ENCODE data around the gene TRAFD1.
"Not testable (repeated sequence)": the region's sequence is repeated elsewhere in the genome, so short reads cannot be mapped to it uniquely, and the experiment has no call there.

TRAFD1 gene, protein sequence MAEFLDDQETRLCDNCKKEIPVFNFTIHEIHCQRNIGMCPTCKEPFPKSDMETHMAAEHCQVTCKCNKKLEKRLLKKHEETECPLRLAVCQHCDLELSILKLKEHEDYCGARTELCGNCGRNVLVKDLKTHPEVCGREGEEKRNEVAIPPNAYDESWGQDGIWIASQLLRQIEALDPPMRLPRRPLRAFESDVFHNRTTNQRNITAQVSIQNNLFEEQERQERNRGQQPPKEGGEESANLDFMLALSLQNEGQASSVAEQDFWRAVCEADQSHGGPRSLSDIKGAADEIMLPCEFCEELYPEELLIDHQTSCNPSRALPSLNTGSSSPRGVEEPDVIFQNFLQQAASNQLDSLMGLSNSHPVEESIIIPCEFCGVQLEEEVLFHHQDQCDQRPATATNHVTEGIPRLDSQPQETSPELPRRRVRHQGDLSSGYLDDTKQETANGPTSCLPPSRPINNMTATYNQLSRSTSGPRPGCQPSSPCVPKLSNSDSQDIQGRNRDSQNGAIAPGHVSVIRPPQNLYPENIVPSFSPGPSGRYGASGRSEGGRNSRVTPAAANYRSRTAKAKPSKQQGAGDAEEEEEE

DNA sequence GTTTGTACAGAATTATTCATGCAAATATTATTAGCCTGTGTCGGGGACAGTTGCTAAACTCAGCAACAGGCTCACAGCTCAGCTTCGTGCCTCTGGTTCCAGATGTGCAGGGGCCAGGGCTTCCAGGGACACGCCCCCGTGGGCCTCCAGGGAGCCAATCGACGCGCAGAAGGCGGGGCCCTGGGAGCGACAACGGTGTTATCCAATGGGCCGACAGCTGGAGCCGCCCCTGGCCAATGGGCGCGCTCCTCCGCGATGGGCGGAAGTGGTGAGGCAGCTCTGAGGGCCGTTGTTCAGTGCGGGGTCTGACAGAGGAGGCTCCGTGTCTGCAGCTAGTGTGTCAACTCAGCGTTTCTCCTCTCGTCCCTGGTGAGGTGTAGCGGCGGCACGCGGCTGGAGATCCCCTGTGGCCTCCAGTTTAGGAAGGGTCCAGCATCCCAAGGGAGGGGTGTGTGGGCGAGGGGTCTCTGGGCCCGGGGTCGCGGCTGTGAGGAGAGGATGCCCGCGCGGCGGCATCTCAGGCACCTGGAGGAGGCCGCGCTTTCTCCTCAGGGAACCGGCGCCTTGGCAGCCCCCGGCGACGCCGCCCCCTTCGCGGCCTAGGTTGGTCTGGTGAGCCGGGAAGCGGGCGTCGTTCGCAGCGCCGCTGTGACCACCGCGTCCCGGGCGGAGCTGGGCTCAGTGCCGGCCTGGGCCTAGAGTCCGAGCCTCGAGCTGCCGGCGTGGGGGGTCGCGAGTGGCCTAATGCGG, at the start of gene TRAFD1:
TSS of gene TRAFD1 (plus strand) at position 311 of the 750 bp plus-strand sequence. CDS start 4,963 bp downstream, outside the sequence.
- peak; percentile 97 for DNase-seq (ENCODE audit: low spot score)

DNA sequence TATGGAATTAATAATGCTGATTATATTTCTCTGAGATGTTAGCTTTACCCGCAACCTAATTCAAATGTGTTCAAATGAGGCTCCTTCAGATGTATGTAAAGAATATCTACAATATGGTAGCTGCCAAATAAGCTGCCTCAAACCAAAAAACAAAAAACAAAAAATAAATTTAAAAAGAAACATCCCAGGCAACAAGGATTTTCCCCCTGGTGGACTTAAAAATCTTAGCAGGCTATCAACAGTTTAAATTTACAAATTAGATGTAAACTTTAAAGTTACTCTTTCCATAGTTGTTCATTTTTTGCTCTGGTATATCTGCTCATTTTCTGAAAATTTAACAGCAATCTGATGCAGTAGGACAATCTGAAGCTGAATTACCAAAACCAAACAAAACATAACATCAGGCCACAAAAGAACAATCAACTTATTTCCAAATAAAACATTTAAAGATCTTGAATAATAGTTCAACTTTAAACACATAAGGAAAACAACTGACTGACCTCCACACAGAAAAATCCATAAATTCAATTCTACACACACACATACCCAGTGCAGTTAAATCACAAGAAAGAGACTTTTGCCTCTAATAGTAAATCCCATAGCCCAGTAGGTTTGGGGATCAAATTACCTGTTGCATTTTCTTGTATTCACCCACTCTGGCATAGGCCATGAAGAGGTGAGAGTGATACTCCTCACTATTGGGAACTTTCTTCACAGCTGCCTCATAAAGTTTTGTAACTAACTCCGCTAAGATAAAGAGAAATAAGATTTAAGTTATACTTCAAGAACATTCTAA, 38.1 kb upstream of the TRAFD1 start:
- DNase-seq (ENCODE audit: low spot score): no peak

DNA sequence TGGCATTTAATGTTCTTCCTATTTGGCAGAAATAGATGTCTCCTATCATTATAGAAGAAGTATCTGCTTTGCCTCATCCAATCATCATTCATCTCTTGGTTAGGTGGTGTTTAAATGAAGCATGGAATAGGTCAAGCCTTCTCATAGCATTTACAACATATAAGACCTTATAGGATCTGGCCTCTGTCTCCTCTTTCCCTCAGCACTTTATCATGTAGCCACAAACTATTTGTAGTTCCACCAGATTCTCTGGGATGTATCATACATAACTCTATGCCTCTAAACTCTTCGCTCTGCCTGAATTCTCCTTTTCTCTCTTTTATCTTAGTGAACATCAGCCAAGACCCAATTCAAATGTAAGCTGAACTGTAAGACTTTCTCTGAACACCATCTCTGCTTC, 37.5 kb upstream of the TRAFD1 start:
- DNase-seq (ENCODE audit: low spot score): no peak

DNA sequence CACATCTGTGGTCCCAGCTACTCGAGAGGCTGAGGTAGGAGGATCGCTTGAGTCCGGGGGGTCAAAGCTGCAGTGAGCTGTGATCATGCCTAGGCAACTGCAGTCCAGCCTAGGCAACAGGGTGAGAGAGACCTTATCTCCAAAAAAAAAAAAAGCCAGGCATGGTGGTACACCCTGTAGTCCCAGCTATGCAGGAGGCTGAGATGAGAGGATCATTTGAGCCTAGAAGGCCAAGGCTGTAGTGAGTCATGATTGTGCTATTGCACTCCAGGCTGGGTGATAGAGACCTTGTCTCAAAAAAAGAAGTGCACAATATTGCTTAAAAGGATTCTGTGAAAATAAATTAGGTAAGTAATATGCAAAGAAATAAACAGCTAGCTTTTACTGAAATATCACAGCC, 33.8 kb upstream of the TRAFD1 start:
- DNase-seq (ENCODE audit: low spot score): no peak

DNA sequence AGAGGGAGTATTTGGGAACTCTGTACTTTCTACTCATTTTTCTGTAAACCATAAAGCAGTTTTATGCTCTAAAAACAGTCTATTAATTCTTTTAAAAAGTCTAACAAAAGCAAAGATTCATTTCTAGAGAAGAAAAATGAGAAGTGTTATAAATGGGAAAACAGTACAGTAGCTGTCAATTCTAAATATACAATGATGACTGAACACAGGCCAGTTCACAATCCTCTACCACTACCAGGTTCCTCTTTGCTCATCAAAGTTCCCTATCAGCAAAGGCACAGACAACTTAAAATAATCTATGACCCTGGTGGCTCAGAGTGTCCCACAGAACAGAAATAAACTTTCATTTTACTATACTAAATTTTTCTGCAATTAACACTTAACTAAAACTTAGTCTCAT, 29.3 kb upstream of the TRAFD1 start:
- DNase-seq (ENCODE audit: low spot score): no peak

DNA sequence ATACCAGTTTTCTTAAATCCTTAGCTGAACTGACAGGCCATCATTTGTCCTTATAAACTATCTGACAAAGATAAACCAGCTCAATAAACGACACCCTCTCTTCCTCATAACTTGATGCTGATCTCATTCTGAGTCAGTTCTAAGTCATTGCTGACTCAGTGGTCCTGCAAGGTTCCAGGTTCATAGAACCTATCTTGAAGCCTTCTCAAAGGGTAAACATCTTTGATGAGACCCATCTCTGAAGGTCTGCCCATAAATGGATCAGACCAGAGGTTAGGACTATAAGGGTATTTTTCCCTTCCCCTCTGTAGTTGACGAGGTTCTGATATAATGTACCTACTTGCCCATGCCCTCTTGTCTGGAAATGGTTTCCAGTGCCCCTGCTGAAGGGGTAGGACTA, 28.7 kb upstream of the TRAFD1 start:
- peak; percentile 43 for DNase-seq (ENCODE audit: low spot score)

DNA sequence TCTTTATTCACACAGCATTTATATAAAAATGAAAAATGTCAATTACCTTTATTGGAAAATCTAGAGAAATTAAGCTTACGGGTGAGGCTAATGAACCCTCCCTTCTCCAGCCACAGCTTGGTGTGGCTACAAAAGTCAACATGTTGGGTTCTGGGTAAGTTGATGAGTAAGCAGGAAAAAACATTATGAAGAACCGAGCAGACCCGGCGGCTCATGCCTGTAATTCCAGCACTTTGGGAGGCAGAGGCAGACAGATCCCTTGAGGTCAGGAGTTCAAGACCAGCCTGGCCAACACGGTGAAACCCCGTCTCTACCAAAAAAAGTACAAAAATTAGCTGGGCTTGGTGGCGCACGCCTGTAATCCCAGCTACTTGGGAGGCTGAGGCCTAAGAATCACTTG, 27.7 kb upstream of the TRAFD1 start:
- DNase-seq (ENCODE audit: low spot score): no peak

DNA sequence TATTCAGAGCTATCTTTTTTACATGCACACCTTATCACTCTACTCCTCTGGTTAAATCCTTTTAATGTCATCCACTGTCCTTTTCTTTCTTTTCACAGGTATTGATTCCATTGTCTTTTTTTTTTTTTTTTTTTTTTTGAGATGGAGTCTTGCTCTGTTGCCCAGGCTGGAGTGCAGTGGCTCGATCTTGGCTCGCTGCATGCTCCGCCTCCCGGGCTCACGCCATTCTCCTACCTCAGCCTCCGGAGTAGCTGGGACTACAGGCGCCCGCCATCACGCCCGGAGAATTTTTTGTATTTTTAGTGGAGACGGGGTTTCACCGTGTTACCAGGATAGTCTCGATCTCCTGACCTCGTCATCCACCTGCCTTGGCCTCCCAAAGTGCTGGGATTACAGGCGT, 24.9 kb upstream of the TRAFD1 start:
- DNase-seq (ENCODE audit: low spot score): not testable (repeated sequence)

DNA sequence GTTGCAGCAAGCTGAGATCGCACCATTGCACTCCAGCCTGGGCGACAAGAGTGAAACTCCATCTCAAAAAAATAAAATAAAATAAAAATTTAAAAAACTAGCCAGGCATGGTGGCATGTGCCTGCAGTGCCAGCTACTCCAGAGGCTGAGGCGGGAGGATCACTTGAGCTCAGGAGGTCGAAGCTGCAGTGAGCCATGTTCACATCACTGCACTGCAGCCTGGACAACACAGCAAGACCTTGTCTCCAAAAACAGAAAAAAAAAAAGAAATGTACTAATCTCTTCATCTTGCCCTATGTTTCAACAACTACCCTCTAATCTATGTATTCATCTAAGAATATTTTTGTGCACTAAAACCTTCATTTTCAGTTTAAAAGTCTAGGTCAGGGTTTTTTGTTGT, 23.2 kb upstream of the TRAFD1 start:
- DNase-seq (ENCODE audit: low spot score): no peak

DNA sequence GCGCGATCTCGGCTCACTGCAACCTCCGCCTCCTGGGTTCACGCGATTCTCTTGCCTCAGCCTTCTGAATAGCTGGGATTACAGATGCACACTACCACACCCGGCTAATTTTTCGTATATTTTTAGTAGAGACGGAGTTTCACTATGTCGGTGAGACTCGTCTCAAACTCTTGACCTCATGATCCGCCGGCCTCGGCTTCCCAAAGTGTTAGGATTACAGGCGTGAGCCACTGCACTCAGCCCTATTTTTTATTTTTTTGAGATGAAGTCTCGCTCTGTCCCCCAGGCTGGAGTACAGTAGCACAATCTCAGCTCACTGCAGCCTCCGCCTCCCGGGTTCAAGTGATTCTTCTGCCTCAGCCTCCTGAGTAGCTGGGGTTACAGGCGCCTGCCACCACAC, 22.6 kb upstream of the TRAFD1 start:
- not testable (repeated sequence) for DNase-seq (ENCODE audit: low spot score)

DNA sequence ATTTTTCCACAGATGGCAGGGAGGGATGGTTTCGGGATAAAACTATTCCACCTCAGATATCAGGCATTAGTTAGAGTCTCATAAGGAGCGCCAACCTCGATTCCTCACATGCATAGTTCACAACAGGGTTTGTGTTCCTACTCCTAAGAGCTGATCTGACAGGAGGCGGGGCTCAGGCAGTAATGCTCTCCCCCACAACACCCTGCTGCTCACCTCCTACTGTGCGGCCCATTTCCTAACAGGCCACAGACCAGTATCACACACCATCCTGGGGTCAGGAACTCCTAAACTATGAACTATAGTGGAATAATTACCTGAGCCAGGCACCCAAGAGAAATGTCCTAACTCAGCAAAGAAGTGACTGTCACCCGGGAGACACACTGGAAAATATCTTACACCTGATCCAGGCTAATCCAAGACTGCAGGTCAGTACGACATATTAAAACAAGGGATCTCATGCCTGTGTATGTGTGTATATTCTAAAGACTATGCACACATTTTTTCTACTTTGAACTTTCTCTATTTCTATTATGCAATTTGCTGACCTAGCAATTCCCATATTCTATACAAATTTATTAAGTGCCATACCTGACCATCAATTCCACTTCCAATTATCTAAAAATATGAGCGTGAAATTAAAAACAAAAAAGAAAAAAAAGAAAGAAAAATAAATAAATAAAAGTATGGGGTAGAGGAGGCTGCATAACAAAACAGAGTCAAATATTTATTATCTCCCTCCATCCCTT, 21.4 kb upstream of the TRAFD1 start:
- DNase-seq (ENCODE audit: low spot score): no peak

DNA sequence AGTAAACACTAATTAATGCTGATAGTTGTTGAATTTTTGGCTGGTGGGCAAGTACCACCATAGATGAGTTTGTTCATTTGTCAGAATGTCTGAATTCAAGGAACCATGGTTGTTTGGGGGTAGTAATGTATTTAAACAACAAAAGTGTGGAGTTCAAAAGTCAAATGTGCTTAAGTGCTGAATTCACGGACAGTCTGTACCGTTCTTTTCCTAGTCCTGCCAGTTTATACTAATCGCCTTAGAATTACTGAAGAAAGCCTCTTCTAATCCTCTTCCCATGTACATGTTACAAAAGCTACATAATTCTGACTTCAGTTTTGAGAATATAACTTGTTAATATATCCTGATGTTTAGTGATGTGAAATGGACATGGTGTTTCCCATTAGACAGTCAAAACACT, 19.5 kb upstream of the TRAFD1 start:
- no peak for DNase-seq (ENCODE audit: low spot score)

DNA sequence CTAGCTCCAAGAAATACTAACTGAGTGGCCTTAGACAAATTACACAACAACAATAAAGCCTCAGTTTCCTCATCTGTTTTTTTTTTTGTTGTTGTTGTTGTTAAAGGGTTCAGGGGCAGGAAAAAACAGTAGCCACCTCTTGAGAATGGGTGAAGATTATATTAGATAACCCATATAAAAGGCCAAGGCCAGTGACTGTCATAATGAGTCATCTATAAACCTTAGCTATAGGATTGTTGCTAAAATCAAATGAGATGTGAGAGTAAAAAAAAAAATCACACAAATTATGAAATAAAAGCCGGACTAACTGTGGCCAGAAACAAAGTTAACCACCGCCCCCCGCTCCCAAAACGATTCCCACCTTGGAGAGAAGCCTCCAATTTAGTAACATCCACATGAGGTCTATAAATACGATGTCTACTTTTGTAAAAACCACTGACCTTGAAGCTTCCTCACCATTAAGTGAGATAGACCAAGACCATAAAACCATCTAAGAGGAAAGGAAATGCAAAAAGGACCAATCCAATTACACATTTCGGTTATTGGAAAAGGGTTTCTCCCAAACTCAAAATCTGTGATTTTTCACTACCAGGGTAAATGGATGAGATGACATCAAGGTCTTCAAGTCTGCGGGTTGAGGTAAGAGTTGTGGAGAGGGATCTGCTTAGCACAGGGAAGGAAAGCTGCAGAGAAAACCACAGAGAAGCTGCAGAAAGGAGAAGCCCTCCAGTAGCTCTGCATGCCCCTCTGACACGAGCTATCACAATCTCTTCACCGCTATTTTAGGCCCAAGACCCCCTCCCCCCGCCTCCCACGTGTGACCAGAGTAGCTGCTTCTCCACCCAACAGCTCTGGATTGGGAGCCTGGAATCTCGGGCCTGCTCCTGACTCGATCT, 17.8 kb upstream of the TRAFD1 start:
- no peak for DNase-seq (ENCODE audit: low spot score)

DNA sequence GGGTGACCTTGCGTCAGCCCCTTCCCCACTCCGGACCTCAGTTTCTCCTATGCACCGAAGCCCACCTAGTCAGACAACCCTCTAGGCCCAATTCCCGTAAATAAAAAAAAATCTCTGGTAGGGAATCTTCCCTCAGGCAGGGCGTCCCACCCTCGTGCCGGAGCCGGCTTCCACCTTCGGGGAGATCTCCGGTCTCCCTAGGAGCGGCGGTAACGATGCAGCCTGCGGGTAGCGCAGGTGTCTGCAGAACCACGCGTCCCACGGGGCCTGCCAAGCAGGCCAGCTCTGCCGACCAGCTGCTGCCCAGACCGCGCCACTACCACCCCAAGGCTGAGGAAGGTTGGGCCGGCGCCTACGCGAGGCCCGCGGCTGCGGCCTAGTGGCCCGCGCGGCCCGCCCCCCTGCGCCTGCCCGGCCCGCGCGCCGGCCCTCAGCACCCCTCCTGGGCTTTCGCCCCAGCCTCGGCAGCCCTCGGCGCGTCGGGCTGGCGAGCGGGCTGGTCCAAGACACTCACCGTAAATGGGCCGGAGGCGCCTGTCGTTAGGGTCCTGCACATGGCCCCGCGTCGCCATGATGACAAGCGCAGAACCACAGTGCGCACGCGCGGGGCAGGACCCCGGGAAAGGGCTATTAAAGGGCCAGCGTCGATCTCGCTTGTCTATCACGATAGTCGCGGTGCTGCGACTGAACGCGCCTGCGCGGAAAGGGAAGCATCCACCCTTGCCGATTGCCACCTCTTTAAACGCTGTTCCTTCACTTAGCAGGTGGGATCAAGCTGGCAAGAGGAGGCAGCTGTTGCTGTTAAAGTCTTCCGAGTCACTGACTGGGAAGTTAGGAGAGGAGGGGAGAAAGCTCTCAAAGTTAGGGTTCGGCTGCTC, 16.9 kb upstream of the TRAFD1 start, which contains the start of gene NAA25:
TSS of gene NAA25 (minus strand) at position 582 of the 878 bp plus-strand sequence. CDS start at position 572, 10 bp downstream.
- DNase-seq (ENCODE audit: low spot score): peak; percentile 97

DNA sequence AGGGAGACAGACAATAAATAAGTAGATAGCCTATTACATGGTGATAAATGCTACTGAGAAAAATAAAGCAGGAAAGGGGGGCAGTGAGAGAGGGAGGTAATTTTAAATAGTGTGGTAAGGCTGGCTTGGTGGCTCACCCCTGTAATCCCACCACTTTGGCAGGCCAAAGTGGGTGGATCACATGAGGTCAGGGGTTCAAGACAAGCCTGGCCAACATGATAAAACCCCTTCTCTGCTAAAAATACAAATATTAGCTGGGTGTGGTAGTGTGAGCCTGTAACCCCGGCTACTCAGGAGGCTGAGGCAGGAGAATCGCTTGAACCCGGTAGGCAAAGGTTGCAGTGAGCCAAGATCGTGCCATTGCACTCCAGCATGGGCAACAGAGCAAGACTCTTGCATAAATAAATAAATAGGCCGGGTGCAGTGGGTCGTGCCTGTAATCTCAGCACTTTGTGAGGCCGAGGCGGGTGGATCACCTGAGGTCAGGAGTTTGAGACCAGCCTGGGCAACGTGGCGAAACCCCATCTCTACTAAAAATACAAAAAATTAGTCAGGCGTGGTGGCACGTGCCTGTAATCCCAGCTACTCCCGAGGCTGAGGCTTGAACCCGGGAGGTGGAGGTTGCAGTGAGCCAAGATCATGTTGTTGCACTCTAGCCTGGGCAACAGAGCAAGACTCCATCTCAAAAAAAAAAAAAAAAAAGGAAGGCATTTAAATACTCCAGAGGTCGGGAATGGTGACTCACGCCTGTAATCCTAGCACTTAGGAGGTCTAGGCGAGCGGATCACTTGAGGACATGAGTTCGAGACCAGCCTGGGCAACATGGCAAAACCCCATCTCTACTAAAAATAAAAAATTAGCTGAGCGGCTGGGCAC, 14.3 kb upstream of the TRAFD1 start:
- not testable (repeated sequence) for DNase-seq (ENCODE audit: low spot score)

DNA sequence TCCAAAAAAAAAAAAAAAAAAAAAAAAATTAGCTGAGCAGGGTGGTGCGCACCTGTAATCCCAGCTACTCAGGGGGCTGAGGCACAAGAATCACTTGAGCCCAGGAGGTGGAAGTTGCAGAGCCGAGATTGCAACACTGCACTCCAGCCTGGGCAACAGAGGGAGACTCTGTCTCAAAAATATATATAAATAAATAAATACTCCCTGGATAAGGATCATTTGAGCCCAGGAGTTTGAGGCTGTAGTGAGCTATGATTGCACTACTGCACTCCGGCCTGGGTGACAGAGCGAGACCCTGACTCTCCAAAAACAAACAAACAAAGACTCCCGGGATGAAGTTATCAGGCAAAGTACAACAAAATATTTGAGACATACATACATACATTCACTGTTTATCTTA, 13.4 kb upstream of the TRAFD1 start:
- no peak for DNase-seq (ENCODE audit: low spot score)

DNA sequence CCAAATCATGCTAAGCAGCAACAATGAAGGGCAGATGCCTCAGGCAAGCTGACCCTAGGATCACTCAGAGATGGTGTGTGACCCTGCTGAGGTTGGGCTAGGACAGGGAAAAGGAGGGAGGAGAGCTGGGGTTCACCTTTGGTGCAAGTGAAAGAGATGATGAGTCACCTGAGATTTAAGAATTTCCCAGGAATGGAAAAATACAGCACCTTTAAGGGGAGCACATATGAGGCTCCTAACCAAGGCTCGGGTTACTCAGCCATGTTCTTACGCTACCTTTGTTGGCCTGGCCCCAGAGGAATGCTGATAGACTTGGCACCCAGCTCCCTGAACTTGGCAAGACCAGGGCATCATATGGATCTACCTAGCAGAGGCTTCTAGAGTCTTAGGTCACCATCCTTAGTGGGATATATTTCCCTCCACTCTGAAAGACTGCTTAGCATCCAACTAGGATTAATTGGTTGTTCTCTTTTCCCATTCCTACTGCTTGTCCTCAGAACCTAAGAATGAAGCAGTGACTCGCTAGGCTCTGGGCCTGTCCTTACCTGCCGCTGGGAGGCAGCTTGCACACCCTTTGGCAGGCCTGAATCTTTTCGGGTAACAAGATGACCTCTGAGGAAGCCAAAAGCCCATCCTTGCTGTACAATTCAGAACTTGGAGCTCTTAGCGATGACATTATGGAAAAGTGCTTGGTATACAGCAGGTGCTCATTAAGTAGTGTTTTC, 12.8 kb upstream of the TRAFD1 start:
- no peak for DNase-seq (ENCODE audit: low spot score)

All from hematopoietic multipotent progenitor cell treated with erythropoietin and hydrocortisone succinate and interleukin-3 and kit ligand, for 17 days (in vitro differentiated cells).